PC-9 (cell line): ENCODE measurements around the gene ITGA2B.

Experiments used
- EZH2 ChIP-seq: fragments of 200-600 bp; sonication (generic); IDR thresholded peaks from 2 replicates; pipeline ENCODE4 v1.8.0; 2017; ENCODE audit warnings: antibody characterized with exemption, low read depth
- TF ChIP-seq, protein P1 (sequence below): fragments of 200-600 bp; sonication (generic); conservative IDR thresholded peaks from 2 replicates; pipeline ENCODE4 v1.6.1; 2017; ENCODE audit warnings: mixed run types, antibody characterized with exemption, mild to moderate bottlenecking, moderate library complexity

DNA sequence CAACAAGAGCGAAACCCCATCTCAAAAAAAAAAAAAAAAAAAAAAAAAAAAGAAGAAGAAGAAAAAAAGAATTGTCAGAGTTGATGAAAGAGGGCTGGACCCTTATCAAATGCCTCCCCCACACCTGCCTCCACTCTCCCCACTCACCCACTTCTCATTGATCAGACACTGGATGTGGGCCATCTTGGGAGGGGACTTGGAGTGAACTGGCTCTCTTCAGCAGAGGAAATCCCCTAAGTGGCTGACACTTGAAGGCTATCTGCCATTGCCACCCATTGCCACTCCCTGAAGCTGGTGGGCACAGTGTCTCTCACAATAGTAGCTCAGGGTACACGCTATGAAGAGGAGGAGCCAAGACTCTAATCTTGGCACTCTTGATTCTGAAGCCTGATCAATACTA lies 1.6 kb downstream of the ITGA2B start:
- no peak for TF ChIP-seq EZH2
- TF ChIP-seq, protein P1, sequence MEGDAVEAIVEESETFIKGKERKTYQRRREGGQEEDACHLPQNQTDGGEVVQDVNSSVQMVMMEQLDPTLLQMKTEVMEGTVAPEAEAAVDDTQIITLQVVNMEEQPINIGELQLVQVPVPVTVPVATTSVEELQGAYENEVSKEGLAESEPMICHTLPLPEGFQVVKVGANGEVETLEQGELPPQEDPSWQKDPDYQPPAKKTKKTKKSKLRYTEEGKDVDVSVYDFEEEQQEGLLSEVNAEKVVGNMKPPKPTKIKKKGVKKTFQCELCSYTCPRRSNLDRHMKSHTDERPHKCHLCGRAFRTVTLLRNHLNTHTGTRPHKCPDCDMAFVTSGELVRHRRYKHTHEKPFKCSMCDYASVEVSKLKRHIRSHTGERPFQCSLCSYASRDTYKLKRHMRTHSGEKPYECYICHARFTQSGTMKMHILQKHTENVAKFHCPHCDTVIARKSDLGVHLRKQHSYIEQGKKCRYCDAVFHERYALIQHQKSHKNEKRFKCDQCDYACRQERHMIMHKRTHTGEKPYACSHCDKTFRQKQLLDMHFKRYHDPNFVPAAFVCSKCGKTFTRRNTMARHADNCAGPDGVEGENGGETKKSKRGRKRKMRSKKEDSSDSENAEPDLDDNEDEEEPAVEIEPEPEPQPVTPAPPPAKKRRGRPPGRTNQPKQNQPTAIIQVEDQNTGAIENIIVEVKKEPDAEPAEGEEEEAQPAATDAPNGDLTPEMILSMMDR, result no peak
